Measurements from ENCODE around the gene KIAA2012.

KIAA2012 gene

DNA sequence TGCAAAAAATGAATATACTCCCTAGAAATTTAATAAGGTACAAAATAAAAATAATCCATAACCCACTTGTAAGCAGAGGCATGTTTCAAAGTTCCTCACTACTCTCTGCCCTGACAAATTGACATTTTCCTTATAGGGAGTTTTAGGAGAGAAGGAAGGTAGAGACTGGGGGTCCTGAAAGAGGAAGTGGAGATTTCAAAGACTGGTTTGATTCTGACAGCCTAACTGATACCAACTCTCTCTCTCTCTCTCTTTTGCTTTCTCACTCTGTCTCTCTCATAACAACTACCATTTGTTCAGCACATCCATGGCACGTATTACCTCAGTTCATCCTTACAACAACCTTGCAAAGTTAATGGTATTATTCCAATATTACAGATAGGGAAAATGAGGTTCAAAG lies 20.8 kb upstream of the KIAA2012 start:
- no peak for FAIRE-seq
- TF ChIP-seq POLR2A (IDR thresholded peaks at IDR 0.05; ENCODE audit: low read depth, low read length) = no peak
- DNase-seq (ENCODE audit: insufficient read length, low spot score) = no peak

DNA sequence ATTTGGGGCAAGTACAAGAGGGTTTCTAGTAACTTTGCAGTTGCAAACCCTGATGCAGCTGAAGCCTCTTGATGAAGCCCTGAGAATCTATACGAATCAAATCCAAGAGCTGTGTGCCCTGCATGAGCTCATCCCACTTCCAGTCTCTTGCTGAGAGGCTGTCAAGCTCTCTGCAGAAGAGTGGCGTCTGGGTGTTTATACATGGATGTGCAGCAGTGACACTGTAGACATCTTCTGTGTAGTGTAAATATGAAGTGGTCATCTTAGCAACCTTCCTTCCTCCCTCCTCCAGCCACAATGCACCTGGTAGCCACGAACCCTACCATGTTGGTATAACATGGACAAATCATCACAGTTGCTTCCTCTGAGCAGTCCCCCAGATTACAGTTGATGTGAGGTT lies 18.4 kb upstream of the KIAA2012 start:
- no peak for TF ChIP-seq POLR2A (IDR thresholded peaks at IDR 0.05; ENCODE audit: low read depth, low read length)
- DNase-seq (ENCODE audit: insufficient read length, low spot score) (no peak), FAIRE-seq (no peak)

DNA sequence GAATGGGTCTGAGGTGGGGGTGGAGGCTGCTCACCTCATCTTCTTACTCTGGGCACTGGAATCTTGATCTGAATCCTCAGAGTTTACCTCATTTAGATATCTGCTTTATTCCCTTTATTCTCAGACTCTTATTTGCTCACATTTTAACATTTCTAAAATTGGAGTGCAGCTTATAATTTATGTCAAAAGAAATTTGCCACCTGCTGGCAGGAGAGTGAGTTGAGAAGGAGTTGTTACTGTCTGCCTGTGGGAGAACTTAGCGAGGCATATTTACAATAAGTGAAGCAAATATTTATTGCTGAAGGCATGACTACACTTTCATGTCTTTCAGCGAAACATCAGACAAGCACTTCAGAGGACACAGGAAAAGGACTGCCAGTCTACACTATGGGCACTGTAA lies 16.4 kb upstream of the KIAA2012 start:
- DNase-seq (ENCODE audit: insufficient read length, low spot score) = no peak

DNA sequence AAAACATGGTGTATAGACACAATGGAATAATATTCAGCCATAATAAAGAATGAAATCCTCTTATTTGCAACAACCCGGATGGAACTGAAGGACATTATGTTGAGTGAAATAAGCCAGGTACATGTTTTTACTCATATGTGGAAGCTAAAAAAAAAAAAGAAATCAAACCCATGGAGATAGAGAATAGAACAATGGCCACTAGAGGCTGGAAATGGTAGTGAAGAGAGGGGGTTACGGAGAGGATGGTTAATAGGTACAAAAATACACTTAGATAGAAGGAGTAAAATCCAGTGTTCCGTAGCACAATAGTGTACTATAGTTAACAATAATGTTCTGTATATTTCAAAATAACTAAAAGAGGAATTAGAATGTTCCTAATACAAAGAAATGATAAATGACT lies 12.8 kb upstream of the KIAA2012 start:
- no peak for TF ChIP-seq POLR2A (IDR thresholded peaks at IDR 0.05; ENCODE audit: low read depth, low read length)
- no peak for FAIRE-seq

More for the DNA sequence above, 16.4 kb upstream of the KIAA2012 start:
- FAIRE-seq = no peak
- no peak for TF ChIP-seq POLR2A (IDR thresholded peaks at IDR 0.05; ENCODE audit: low read depth, low read length)

DNA sequence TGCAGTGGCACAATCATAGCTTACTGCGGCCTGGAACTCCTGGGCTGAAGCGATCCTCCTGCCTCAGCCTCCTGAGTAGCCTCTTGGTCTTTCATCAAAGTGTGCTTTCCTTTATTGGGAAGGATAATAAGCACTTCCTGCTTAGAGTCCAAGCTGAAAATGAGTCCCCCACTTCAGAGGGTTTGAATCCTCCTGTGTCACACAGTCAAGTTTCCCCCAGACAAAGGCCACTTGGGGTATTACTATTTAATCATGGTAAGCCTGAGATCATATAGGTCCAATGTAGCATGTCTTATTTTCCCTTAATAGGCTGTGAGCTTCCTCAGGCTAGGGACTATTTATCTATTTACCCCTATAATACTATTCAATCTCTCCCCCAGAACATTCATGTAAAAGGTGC lies 11.4 kb upstream of the KIAA2012 start:
- no peak for FAIRE-seq
- no peak for TF ChIP-seq POLR2A (IDR thresholded peaks at IDR 0.05; ENCODE audit: low read depth, low read length)
- no peak for DNase-seq (ENCODE audit: insufficient read length, low spot score)

More for the DNA sequence above, 12.8 kb upstream of the KIAA2012 start:
- DNase-seq (ENCODE audit: insufficient read length, low spot score) = no peak

DNA sequence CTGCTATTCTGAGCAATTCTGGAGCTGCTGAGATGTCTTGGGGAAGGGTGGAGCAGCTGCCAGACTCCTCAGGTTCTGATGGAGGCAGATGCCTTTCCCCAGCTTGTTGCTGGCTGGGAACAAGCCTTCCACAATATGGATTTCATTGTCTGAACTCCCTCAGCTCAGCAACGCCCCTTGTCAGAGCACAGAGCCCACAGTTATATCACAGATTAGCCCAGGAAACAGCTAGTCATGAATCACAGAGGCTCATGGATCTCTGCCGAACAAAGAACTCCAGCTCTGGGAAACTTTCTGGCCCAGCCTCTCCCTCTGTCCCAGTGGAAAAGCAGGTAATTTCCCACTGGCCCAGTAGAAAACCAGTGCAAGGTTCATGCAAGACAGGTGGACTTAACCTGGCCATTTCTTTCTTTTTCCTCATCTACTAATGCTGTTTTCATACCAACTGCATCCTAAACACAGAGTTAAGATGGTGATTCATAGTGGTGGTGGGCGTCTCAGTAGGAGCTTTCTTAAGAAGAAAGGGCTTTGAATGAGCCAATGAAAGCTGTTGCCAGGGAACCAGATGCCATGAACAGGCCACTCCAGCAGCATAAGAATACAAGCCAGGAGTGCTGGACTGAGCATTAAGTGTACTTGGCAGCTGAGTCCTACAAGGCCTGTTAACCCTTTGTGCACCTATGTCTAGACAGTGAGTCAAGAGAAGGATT lies 8.7 kb upstream of the KIAA2012 start:
- DNase-seq (ENCODE audit: insufficient read length, low spot score) = peak; percentile 45

DNA sequence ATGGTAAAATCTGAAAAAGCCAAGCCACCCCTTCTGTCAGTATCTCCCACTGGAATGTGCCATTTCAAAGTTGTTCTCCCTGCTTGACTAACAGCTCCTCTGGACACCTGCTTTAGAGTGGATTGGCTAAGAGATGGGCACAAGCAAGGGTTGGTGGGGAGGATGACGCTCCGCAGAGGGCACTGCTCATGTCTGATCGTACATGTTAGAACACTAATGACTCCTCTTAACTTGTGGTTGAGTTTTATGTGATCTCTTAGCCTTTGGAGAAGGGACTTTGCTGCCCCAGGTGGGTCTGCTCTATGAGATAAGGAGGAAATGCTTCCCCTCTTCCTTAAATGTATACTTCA lies 8.2 kb upstream of the KIAA2012 start:
- no peak for TF ChIP-seq POLR2A (IDR thresholded peaks at IDR 0.05; ENCODE audit: low read depth, low read length)
- FAIRE-seq (no peak), DNase-seq (ENCODE audit: insufficient read length, low spot score) (no peak)

More for the DNA sequence above, 8.7 kb upstream of the KIAA2012 start:
- FAIRE-seq = peak; percentile 89
- TF ChIP-seq POLR2A (IDR thresholded peaks at IDR 0.05; ENCODE audit: low read depth, low read length) = no peak

DNA sequence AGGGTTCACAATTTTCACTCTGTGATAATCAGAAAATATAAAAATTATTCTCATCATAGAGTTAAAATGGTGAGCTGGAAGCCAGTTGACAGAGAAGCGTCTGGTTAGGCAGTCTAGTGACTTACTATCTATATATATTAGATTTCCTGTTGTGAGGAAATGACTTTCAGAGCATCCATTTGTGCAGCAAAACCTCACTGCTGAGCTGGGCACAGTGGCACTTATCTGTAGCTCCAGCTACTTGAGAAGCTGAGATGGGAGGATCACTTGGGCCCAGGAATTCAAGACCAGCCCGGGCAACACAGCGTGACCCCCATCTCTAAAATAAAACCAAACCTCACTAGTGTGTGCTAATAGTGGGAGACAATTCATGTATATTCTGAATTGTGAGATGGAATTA lies 7.2 kb upstream of the KIAA2012 start:
- TF ChIP-seq POLR2A (IDR thresholded peaks at IDR 0.05; ENCODE audit: low read depth, low read length) = no peak
- no peak for FAIRE-seq
- DNase-seq (ENCODE audit: insufficient read length, low spot score) = no peak

DNA sequence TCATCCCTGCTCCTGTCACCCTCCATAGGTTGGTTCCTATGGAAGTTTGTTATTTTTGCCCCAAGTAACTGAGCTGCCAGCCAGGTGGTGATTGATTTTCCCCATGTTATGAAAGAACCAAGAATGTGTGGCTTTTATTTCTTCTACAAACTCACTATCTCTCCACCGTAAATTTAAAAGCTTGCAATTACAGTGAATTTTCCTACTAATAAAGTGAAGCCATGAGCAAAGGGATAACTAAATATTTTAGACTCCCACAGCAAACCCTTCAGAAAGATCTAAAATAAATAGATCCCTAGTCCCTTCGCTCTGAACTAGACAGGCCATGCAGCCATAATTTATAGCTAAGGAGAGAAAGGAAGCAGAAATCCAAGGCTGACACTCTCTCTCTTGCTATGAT lies 6.2 kb upstream of the KIAA2012 start:
- DNase-seq (ENCODE audit: insufficient read length, low spot score) (no peak), FAIRE-seq (no peak)
- no peak for TF ChIP-seq POLR2A (IDR thresholded peaks at IDR 0.05; ENCODE audit: low read depth, low read length)

DNA sequence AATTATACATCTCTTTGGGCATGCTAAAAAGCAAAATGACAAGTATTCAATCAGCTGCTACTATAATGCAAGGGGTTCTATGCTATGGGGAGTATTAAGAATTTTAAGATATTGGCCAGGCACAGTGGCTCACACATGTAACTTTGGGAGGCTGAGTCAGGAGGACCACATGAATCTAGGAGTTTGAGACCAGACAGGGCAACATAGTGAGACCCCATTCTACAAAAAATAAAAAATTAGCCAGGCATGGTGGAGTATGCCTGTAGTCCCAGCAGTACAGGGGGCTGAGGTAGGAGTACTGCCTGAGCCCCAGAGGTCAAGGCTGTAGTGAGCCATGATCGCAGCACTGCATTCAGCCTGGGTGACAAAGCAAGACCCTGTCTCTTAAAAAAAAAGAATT lies 5.5 kb upstream of the KIAA2012 start:
- no peak for TF ChIP-seq POLR2A (IDR thresholded peaks at IDR 0.05; ENCODE audit: low read depth, low read length)
- no peak for DNase-seq (ENCODE audit: insufficient read length, low spot score)
- no peak for FAIRE-seq

DNA sequence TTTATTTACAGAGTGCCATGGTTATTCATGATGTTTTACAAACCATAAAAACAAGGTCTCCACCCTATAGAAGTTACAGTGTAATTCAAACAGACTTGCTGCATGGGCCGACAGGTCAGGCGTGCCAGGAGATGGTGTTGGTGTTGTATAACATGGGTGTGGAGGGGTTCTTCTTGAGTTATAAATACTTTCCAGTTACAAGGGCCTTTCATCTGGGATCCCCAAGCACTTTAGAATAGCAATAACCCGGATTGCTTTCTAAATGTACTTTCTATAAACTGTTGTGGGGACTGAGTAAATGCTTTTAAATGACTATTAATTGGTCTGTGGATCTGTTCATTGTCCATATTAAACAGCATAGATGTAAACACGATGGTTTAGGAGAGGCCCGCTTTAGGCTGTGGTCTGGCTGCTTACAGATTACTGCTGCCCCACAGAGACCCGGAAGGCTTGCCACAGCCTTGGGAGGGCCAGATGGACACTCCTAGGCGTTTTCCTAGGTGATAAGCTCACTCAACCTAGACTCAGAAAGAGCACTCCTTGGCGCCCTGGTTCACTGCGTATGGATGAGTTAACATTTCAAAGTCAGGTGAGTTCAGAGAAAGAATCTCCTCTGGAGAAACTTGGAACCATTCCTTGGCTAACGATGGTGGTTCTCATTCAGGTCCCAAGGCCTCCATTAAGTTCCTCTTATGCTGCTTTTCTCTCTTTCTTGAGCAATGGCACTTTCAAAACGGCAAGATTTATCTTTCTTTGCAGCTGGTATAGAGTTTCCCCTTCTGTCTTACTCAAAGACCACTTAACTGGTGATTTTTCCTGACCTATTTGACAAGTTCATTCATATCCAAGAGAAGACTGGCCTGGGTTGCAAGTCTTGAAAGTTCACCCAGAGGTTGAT lies 3.6 kb upstream of the KIAA2012 start:
- TF ChIP-seq POLR2A (IDR thresholded peaks at IDR 0.05; ENCODE audit: low read depth, low read length) = no peak
- FAIRE-seq = no peak

DNA sequence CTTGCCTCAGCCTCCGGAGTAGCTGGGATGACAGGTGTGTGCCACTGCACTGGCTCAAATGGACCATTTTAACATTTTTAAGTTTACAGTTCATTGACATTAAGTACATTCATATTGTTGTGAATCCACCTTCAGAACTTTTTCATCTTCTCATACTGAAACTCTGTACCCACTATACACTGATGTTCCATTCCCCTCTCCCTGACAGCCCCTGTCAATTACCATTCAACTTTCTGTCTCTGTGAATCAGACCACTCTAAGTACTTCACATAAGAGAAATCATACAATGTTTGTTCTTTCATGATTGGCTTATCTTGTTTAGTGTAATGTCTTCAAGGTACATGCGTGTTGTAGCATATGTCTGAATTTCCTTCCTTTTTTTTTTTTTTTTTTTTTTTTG lies 1.9 kb upstream of the KIAA2012 start:
- DNase-seq (ENCODE audit: insufficient read length, low spot score) (no peak), FAIRE-seq (no peak)
- TF ChIP-seq POLR2A (IDR thresholded peaks at IDR 0.05; ENCODE audit: low read depth, low read length) = no peak

More for the DNA sequence above, 3.6 kb upstream of the KIAA2012 start:
- DNase-seq (ENCODE audit: insufficient read length, low spot score) = no peak

DNA sequence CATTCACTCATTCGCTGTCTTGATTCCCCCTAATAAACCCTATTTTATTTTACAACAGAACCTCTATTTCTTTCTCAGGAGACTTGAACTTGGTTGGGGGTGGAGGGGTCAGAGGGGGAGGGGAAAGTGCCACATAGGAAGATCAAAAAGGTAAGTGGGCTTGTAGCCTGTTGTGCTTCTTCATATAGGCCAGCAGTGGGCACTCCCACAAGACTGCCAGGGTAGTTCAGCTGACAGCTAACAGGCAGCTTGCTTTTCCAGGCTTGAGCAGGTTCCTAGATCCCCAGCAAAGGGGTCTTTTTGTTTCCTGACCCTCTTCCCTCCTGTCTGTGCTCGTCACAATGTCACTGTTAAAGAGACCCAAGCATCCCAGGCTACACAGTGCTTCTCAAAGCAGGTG lies 829 bp upstream of the KIAA2012 start:
- no peak for FAIRE-seq

DNA sequence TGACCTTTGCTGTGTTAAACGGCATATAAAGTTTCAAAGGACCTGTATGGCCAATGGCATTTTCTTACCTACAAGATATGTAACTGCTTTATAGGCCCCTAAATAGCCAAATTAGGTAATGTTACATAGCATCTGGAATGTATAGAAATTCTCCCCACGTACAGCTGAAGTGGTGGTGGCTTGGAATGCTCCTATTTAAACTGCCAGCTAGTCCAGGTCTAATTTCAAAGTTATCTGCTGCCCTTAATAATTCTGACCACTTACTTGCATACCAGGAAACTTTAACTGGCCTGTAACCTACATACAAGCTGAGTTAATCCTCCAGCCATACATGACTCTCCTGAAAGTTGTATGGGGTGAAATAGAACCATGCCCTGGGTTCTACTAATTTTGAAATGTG lies 1.3 kb downstream of the KIAA2012 start:
- no peak for FAIRE-seq
- no peak for DNase-seq (ENCODE audit: insufficient read length, low spot score)
- no peak for TF ChIP-seq POLR2A (IDR thresholded peaks at IDR 0.05; ENCODE audit: low read depth, low read length)

More for the DNA sequence above, 829 bp upstream of the KIAA2012 start:
- no peak for DNase-seq (ENCODE audit: insufficient read length, low spot score)
- no peak for TF ChIP-seq POLR2A (IDR thresholded peaks at IDR 0.05; ENCODE audit: low read depth, low read length)

DNA sequence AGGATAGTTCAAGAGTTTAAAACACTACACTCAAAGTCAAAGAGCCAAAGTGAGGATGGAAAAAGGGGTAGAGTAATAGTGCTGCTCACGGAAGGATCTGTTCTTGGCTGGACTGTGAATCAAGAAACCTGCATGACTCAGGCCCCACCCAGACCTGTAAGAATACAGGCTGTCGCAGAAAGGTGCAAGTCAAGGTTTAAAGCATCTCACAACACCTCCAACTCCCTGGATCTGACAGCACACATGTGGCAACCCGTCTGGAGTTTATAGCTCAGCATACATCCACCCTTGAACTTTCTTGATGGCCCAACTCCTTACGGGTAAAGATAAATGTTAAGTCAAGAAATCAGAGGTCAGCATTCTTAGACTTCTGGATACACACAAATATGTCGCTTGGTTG lies 6.3 kb downstream of the KIAA2012 start:
- FAIRE-seq (no peak), DNase-seq (ENCODE audit: insufficient read length, low spot score) (no peak)
- TF ChIP-seq POLR2A (IDR thresholded peaks at IDR 0.05; ENCODE audit: low read depth, low read length) = no peak
